HepG2 (cell line): ENCODE results near the gene TNFAIP8L1. TPM values are rescaled to one million over a fixed set of nuclear protein-coding genes. Genes with fewer than 3 reads are reported as not detected.

Source experiments
- CBX1 ChIP-seq: IDR thresholded peaks from one replicate; pipeline ENCODE4 v1.6.1; 2016; ENCODE audit warnings: antibody characterized with exemption, low read depth
- ETV5 ChIP-seq: IDR thresholded peaks from 2 replicates; pipeline ENCODE4 v1.6.1; 2018; ENCODE audit warnings: missing biosample characterization, missing genetic modification reagents, inconsistent platforms, borderline replicate concordance
- HMGXB4 ChIP-seq, 2 experiments: sonication (generic) in 1 of 2; formaldehyde crosslinking in 1 of 2; IDR thresholded peaks; 2 replicates each; pipeline versions ENCODE4 v1.4.0 to v1.6.1; 2018 to 2020; ENCODE audit warnings: missing genetic modification reagents in 2 of 2, borderline replicate concordance in 1 of 2, low read depth in 1 of 2, mild to moderate bottlenecking in 1 of 2, missing biosample characterization in 1 of 2
- KLF15 ChIP-seq: sonication (generic); formaldehyde crosslinking; IDR thresholded peaks from 2 replicates; pipeline ENCODE4 v1.8.1; 2023; ENCODE audit warnings: borderline replicate concordance, mild to moderate bottlenecking, inconsistent platforms, missing genetic modification reagents, mixed read lengths
- NCOA1 ChIP-seq: sonication (generic); formaldehyde crosslinking; IDR thresholded peaks from 2 replicates; pipeline ENCODE4 v1.9.0; 2021; ENCODE audit warnings: missing genetic modification reagents
- SIX4 ChIP-seq: sonication (generic); formaldehyde crosslinking; IDR thresholded peaks from 2 replicates; pipeline ENCODE4 v1.4.0; 2020; ENCODE audit warnings: missing genetic modification reagents
- TOE1 ChIP-seq: sonication (generic); formaldehyde crosslinking; IDR thresholded peaks from 2 replicates; pipeline ENCODE4 v1.4.0; 2020; ENCODE audit warnings: mild to moderate bottlenecking, missing genetic modification reagents
- ZBED4 ChIP-seq: sonication (generic); formaldehyde crosslinking; IDR thresholded peaks from 2 replicates; pipeline ENCODE4 v1.4.0; 2020; ENCODE audit warnings: missing genetic modification reagents, borderline replicate concordance
- ZBTB25 ChIP-seq: IDR thresholded peaks from 2 replicates; pipeline ENCODE4 v1.6.1; 2018; ENCODE audit warnings: missing genetic modification reagents
- ZNF207 ChIP-seq: fragments of 450-650 bp; IDR thresholded peaks from 2 replicates; pipeline ENCODE4 v1.6.1; 2016; ENCODE audit warnings: antibody characterized with exemption, borderline replicate concordance
- ZNF326 ChIP-seq: sonication (generic); formaldehyde crosslinking; IDR thresholded peaks from 2 replicates; pipeline ENCODE4 v1.4.0; 2020; ENCODE audit warnings: missing genetic modification reagents, borderline replicate concordance
- ZNF329 ChIP-seq: sonication (generic); formaldehyde crosslinking; IDR thresholded peaks from 2 replicates; pipeline ENCODE4 v1.9.0; 2021; ENCODE audit warnings: low read depth, mild to moderate bottlenecking, missing genetic modification reagents
- ZNF546 ChIP-seq: sonication (generic); formaldehyde crosslinking; conservative IDR thresholded peaks from 2 replicates; pipeline ENCODE4 v1.8.1; 2023; ENCODE audit warnings: mild to moderate bottlenecking, missing genetic modification reagents
- ZNF747 ChIP-seq: sonication (generic); formaldehyde crosslinking; IDR thresholded peaks from 2 replicates; pipeline ENCODE4 v1.8.1; 2023; ENCODE audit warnings: missing genetic modification reagents, mild to moderate bottlenecking, borderline replicate concordance
- ZNF766 ChIP-seq: sonication (generic); formaldehyde crosslinking; IDR thresholded peaks from 2 replicates; pipeline ENCODE4 v1.5.0; 2020; ENCODE audit warnings: missing genetic modification reagents, borderline replicate concordance
- ZNF782 ChIP-seq: sonication (generic); formaldehyde crosslinking; IDR thresholded peaks from 2 replicates; pipeline ENCODE4 v1.4.0; 2020; ENCODE audit warnings: missing genetic modification reagents, mild to moderate bottlenecking, borderline replicate concordance
- ZSCAN29 ChIP-seq: sonication (generic); formaldehyde crosslinking; conservative IDR thresholded peaks from 2 replicates; pipeline ENCODE4 v1.4.0; 2020; ENCODE audit warnings: mild to moderate bottlenecking, missing genetic modification reagents
- ZSCAN9 ChIP-seq: IDR thresholded peaks from 2 replicates; pipeline ENCODE4 v1.6.1; 2016; ENCODE audit warnings: borderline replicate concordance
- polyA plus RNA-seq, 8 experiments: library from polyadenylated mRNA; depleted of rRNA in 3 of 8; stranded (reverse) in 7 of 8; unstranded in 1 of 8; fragments of >200 nt; fragmentation: Illumina TruSeq in 4 of 8; extraction: Trizol in 4 of 8; gene quantifications; 2 replicates each; pipeline versions ENCODE4 v1.2.1 to v1.2.3, GENCODE V29; 2011 to 2016; ENCODE audit warnings: low read depth in 4 of 8, missing spikeins in 1 of 8, mixed read lengths in 1 of 8; ENCODE audit not compliant: insufficient read depth in 1 of 8
- total RNA-seq, 5 experiments: library from RNA; depleted of rRNA; stranded (reverse); fragments of >200 nt; fragmentation: Illumina TruSeq; extraction: Trizol; gene quantifications; 2 replicates each; pipeline ENCODE4 v1.2.3, GENCODE V29; 2016; ENCODE audit warnings: low read depth in 1 of 5
- TF ChIP-seq, protein P1 (sequence below): sonication (generic); formaldehyde crosslinking; IDR thresholded peaks from 2 replicates; pipeline ENCODE4; 2020; ENCODE audit warnings: missing genetic modification reagents, mild to moderate bottlenecking, borderline replicate concordance

The TNFAIP8L1 gene
- total and polyA plus RNA-seq, 2 of the 13 experiments (the other 11 are each of a cell fraction or from before 2014, with no cell fraction given): 13.4 to 21.4 TPM

- TF ChIP-seq ZNF326 (CRISPR knock-in tag) (no peak), ZNF329 (CRISPR knock-in tag) (peak; percentile 63; the same call in 1 of the 2 replicates), TOE1 (CRISPR knock-in tag) (no peak; the same call in 1 of the 2 replicates), ZNF782 (CRISPR knock-in tag) (peak; percentile 59; the same call in 1 of the 2 replicates), ZBED4 (CRISPR knock-in tag) (no peak), ZBTB25 (no peak; the same call in 1 of the 2 replicates), ZSCAN9 (CRISPR knock-in tag) (peak; percentile 23; the same call in 1 of the 2 replicates), ZNF747 (CRISPR knock-in tag) (0 out of 2 replicates have a peak, but pooled peaks have one; percentile 28), CBX1 (peak; percentile 84), ETV5 (CRISPR knock-in tag) (peak; percentile 52), ZNF207 (no peak), ZNF766 (CRISPR knock-in tag) (no peak), KLF15 (no peak), HMGXB4 (CRISPR knock-in tag; IDR thresholded peaks at IDR 0.05; ENCODE audit: borderline replicate concordance in 1 of 2, low read depth in 1 of 2) (peak; percentile 53 to 93; a peak in 3 of 4 replicates), SIX4 (CRISPR knock-in tag) (peak; percentile 25; the same call in 1 of the 2 replicates), NCOA1 (CRISPR knock-in tag) (peak; percentile 84), ZNF546 (CRISPR knock-in tag) (no peak), ZSCAN29 (CRISPR knock-in tag) (no peak)
- TF ChIP-seq, protein P1, sequence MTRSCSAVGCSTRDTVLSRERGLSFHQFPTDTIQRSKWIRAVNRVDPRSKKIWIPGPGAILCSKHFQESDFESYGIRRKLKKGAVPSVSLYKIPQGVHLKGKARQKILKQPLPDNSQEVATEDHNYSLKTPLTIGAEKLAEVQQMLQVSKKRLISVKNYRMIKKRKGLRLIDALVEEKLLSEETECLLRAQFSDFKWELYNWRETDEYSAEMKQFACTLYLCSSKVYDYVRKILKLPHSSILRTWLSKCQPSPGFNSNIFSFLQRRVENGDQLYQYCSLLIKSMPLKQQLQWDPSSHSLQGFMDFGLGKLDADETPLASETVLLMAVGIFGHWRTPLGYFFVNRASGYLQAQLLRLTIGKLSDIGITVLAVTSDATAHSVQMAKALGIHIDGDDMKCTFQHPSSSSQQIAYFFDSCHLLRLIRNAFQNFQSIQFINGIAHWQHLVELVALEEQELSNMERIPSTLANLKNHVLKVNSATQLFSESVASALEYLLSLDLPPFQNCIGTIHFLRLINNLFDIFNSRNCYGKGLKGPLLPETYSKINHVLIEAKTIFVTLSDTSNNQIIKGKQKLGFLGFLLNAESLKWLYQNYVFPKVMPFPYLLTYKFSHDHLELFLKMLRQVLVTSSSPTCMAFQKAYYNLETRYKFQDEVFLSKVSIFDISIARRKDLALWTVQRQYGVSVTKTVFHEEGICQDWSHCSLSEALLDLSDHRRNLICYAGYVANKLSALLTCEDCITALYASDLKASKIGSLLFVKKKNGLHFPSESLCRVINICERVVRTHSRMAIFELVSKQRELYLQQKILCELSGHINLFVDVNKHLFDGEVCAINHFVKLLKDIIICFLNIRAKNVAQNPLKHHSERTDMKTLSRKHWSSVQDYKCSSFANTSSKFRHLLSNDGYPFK (CRISPR knock-in tag): peak; percentile 41; the same call in 1 of the 2 replicates
These were observed 30.6 kb downstream of the TNFAIP8L1 start, which contains the start of gene MYDGF (continued) for GRCh38 chr19:4669723-4670480.
